Melanocyte of skin (primary cell): ENCODE measurements around the gene TMEM218. TPM values are rescaled to one million over a fixed set of nuclear protein-coding genes. Genes with fewer than 3 reads are reported as not detected.

Experiments used
- total RNA-seq, 2 donors: library from RNA; depleted of rRNA; stranded (reverse); fragments of >200 nt; gene quantifications; 2 replicates each; pipeline ENCODE4 v1.2.3, GENCODE V29; 2012

TMEM218 gene
- total RNA-seq: 10 to 100 TPM; 24.1 to 51.0 TPM

DNA sequence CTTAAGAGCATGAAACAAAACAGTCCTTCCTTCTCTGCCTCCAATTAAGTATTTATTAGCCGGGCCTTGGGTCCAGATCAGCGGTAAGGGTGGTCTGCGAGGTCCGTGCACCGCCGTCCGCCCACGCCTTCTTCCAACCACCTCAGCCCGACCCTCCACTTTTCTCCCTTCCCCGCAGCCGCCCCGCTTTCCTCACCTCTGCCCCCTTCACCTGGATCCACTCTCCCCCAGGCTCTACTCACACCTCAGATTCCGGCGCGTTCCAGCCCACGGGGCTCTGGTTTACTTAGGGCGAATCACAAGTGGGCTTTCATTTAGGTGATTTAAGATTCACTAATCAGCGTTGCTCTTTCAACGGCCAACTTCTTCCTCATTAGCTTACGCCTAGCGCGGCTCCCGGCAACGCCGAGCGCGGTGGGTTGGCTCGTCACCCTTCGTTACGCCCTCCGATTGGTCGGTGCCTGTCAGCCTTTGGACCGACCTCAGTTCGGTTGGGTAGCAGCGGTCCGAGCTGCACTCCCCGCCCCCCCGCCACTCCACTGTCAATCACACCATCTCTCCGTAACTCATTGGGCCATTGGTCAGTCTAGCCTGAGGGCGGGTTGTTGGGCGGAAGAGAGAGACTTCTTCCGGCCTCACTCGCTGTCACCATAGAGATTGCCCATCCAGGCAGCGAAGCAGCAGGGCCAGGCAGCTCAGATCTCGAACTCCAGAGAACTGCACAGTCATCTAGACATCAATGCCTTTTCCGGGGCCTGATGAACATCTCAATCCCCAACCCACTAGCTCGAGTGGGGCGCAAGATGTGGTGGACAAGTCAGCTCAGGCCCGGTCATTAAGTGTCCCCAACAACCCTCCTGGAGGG is at the start of gene TMEM218:
TSS of gene TMEM218 (minus strand) at position 284 of the 865 bp plus-strand sequence. CDS start 9,385 bp downstream, outside the sequence.

DNA sequence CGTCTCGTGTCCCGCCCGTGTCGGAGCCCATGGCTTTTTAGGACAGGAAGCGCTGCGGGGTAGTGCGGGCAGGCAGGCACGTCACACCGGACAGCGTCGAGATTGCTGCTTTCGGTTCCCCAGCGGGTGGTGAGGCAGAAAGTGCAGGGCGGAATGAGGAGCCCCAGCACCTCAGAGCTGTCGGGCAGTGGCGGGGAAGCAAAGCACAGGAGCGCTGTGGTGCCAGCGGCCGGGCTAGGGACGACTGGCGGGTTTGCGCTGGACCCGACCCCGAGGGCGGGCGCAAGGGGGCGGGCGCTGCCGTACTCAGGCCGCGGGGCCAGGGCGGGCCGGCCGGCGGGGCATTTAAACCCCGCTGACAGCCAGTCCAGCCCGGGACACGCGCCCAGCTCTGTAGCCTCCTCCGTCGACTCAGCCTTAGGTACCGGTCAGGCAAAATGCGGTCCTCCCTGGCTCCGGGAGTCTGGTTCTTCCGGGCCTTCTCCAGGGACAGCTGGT is 48.4 kb downstream of the TMEM218 start, which contains the start of gene SLC37A2:
TSS of gene SLC37A2 (plus strand) at position 375 of the 498 bp plus-strand sequence. CDS start at position 438, 63 bp downstream.

Other genes with a start within 250 kb of the TMEM218 start
- gene ROBO3, start 246.2 kb downstream of the TMEM218 start, total RNA-seq: 1 to 10 TPM; 3.7 to 6.9 TPM
- under 1 TPM in 1 of 2 donors, not detected in 1; 0.34 TPM for gene ROBO4, start 213.8 kb downstream of the TMEM218 start, total RNA-seq
- gene HEPN1, start 192.4 kb downstream of the TMEM218 start, total RNA-seq: not detected
- not detected for gene HEPACAM, start 175.6 kb downstream of the TMEM218 start, total RNA-seq
- gene CCDC15, start 157.4 kb downstream of the TMEM218 start, total RNA-seq: 1 to 10 TPM; 2.8 to 3.3 TPM
- gene SLC37A2, start 48.3 kb downstream of the TMEM218 start, total RNA-seq: 1 to 10 TPM; 1.4 to 3.3 TPM
- 10 to 100 TPM in 1 of 2 donors, 1 to 10 TPM in 1; 7.6 to 11.3 TPM for gene PKNOX2, start 53.1 kb upstream of the TMEM218 start, total RNA-seq